Stimulated activated CD8-positive, alpha-beta memory T cell treated with anti-CD3 and anti-CD28 coated beads, Interleukin-2, amount 100 ng/mL, for 1 hour (primary cell): ENCODE data around the gene CABYR.
"Not testable (repeated sequence)": the region's sequence is repeated elsewhere in the genome, so short reads cannot be mapped to it uniquely, and the experiment has no call there.

Experiments
- DNase-seq, 2 donors: peaks; one replicate each; pipeline ENCODE4 v3.0.0-alpha.2; 2020; ENCODE audit warnings: low read depth in 2 of 2

Gene CABYR

DNA sequence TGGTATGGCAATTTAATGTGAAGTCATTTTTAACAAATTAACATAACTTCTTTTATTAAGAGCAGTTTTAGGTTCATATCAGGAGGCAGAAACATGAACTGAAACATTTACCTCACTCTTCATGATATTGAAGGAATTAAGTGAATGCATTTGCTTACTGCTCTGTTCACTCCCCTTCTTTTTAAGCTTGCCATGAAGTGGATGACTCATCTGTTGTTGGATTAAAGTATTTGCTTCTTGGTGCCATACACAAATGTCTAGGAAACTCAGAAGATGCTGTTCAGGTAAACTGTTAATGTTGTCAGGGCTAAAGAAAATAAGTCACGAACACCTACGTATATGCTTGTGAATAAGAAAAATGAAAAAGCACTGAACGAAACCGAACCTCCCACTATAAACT lies 10.2 kb upstream of the CABYR start:
- no peak for DNase-seq

DNA sequence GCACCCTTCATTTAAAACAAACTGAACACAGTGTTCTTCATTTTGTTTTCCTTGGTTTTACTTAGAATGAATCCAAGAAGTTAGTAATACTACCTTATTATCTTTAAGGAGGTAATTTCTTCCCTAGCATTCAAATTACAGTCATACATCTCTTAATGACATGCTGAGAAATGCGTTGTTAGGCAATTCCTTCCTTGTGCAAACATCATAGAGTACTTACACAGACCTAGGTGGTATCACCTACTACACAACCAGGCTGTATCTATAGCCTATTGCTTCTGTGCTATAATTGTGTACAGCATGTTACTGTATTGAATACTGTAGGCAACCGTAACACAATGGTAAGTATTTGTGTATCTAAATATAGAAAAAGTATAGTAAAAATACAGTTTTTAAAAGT lies 8.4 kb upstream of the CABYR start:
- DNase-seq: no peak

DNA sequence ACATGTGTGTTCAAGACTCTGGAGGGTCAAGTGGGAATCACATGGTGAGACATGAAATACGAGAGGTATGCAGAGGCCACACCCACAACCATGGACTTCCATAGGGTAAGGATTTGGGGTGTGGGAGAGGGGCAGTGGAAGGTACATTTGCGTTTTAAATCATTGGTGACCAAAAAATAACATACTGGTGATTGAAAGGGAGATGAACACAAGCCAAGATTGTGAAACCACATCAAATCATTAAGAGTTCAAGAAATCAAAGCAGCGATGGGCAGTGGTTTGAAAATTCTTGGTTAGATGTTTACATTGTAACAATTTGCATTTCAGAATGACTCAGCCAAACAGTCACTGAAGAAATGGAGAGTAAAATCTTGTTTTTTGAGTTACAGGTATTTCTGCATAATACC lies 1.9 kb upstream of the CABYR start:
- DNase-seq: no peak

GRCh38 chr18:24138409-24138788 lies 463 bp upstream of the CABYR start:
- DNase-seq: no peak

DNA sequence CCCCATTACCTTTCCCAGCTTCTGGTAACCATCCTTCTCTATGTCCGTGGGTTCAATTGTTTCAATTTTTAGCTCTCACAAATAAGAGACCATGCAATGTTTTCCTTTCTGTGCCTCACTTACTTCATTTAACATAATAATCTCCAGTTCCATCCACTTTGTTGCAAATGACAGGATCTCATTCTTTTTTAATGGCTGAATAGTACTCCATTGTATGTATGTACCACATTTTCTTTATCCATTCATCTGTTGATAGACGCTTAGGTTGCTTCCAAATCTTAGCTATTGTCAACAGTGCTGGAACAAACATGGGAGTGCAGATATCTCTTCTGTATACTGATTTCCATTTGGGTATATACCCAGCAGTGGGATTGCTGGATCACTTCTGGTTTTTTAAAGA lies 1.8 kb downstream of the CABYR start:
- DNase-seq: no peak

- DNase-seq: no peak
These were observed 3.5 kb downstream of the CABYR start for GRCh38 chr18:24142376-24142775.

DNA sequence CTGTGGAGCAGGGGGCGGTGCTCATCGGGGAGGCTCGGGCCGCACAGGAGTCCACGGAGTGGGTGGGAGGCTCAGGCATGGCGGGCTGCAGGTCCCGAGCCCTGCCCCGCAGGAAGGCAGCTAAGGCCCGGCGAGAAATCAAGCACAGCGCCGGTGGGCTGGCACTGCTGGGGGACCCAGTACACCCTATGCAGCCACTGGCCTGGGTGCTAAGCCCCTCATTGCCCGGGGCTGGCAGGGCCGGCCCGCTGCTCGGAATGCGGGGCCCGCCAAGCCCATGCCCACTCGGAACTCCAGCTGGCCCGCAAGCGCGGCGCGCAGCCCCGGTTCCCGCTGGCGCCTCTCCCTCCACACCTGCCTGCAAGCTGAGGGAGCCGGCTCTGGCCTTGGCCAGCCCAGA lies 10.7 kb downstream of the CABYR start:
- DNase-seq: not testable (repeated sequence)

GRCh38 chr18:24153397-24153796 lies 14.5 kb downstream of the CABYR start:
- no peak for DNase-seq

GRCh38 chr18:24157855-24158254 lies 19.0 kb downstream of the CABYR start:
- DNase-seq: no peak

- no peak for DNase-seq
These were observed 21.2 kb downstream of the CABYR start for GRCh38 chr18:24160086-24160485.

GRCh38 chr18:24161304-24161703 lies 22.4 kb downstream of the CABYR start:
- no peak for DNase-seq

GRCh38 chr18:24168496-24168895 lies 29.6 kb downstream of the CABYR start:
- DNase-seq: no peak

GRCh38 chr18:24170360-24170759 lies 31.5 kb downstream of the CABYR start:
- DNase-seq: no peak

GRCh38 chr18:24173997-24174396 lies 35.1 kb downstream of the CABYR start:
- DNase-seq: no peak

DNA sequence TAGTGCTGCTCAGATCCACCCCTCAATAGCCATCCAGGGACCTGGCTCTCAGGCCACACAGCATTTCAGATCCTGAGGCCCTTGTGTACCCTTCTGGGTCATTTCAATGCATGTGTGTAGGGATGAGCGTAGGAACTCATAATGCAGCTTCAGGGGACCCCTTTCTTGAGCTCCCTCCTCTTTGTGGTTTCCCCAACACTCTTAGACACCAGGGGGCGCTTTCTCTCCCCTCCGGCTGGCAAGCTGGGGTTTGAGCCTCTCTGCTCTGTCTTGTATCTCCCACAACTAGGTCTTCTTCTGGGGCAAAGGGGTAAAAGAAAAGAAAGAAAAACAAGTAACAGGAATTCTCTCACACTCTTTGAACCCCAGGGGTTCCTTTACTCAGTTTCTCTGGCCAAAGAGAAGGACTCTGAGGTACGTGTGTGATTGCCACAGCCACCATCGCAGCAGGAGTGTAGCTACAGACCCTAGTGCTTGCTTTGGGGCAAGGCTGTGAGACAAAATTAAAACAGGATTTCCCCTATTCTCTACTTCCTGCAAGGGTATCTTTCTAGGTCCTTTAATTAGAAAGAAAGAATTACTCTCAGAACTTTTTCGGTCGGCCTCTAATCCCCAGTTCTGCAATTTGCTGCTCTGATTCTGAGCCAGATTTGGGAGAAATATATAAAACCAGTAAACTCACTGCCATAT lies 38.0 kb downstream of the CABYR start:
- DNase-seq: peak in 1 of 2 donors; percentile 16

DNA sequence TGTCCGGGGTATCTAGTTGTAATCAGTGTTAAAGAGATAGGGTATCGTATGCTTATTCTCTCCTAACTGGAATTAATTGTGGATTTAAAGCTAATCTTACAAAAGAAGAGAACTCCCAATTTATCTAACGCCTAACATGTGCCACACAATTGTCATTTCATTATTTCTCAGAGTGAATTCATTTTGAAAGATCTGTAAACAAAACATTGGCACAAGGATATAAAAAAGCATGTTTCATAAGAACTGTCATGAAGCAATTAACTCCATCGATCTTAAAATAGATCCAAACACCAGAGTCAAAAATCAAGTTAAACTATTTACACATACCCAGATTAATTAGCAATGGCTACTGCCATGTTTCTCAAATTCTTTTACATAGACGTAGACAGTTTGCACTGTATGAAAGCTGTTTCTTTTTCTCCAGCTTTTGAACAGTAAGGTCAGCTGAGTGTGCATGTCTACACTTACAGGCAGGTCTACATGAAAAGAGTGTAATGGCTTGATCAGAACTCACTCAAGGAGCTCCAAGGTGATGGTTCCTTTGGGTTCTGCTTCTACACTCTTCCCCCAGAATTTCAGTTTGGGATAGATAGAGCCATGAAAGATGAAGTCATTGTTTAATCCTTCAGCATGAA lies 38.8 kb downstream of the CABYR start:
- no peak for DNase-seq

DNA sequence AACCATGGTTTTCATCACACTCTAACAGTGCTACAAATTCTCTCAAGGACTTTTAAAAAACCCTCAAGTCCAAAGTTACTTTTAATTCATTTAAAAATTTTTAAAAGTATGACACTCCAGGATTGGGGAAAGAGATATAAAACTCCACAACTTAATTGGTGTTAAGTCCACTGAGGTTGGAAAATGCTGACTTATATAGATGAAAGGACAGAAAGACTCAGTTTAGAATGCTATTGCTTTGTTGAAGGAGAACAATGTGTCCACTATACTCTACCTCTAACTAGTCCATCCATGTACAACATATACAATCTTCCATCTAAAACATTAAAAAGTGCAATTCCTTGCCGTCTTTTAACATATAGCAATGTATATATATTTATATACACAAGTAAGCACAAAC lies 41.2 kb downstream of the CABYR start:
- DNase-seq: no peak

DNA sequence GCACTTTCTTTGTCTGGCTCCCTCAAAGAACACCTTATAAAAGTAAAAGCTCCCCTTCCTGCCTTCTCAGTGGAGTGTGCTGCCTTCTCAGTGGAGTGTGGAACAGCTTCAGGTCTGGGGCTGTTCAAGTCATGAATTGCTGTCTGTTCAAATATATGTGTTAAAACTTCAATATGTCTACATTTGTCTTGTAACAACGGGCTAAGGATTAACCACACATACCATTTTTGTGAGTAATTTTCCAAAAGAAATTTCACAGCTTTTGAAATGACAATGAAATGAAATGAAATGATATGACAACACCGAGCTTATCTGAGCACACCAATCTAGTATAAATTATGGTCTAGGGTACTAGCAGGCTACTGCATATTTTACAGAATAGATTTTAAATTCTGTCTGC lies 42.9 kb downstream of the CABYR start:
- no peak for DNase-seq

- DNase-seq: no peak
These were observed 46.9 kb downstream of the CABYR start for GRCh38 chr18:24185805-24186204.

- DNase-seq: no peak
These were observed 48.2 kb downstream of the CABYR start for GRCh38 chr18:24187049-24187448.

GRCh38 chr18:24187689-24188088 lies 48.8 kb downstream of the CABYR start:
- DNase-seq: no peak

DNA sequence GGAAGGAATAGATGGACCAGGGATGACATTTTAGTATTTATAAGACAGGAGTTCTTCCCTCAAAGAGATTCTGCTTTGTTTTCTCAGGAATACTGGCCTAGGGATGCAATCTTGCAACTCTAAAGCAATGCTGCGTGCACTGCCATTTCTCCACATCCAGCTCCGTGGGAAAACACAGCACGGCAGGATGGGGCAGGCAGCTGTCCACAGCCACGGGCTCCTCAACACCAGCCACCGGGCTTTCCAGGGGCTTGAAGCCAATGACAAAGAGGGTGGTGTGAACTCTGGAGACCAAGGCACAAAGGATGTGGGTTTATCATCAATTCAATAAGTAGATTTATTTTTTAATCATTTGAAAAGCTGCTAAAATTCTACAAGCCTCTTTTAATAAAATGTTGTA lies 49.3 kb downstream of the CABYR start:
- DNase-seq: no peak

DNA sequence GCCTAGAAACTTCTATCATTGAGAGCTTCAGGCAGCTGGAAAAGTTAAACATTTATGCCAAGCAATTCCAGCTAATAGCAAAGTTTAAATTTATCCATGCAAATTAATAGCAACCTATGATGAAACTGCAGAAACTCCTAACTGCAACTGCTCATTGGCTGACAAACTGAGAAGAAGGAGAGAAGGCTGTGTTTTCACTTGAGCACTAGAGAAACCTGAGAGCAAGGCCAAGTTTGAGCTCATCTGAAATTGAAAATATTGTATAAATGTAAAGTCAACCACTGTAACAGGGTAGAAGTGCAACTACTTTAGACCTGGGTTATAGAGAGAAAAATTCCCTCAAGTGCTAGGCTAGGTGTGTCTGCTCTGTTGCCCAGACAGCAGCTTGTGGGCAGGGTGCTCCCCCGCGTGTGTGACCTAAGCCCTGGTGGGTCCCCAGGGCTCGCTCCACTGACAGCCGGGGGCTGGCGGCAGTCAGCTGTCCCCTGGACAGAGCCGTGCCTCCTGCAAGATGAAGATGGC lies 50.2 kb downstream of the CABYR start:
- no peak for DNase-seq
